GM23338 (cell line): ENCODE measurements around the gene SLC35F1. TPM values are rescaled to one million over a fixed set of nuclear protein-coding genes. Genes with fewer than 3 reads are reported as not detected.

ENCODE experiments used
- ATAC-seq: fragments of 200-7000 bp; cut with Tn5 transposase; 3 replicates; pipeline ENCODE4 v1.9.1; 2020
- DNase-seq: peaks from one replicate; pipeline ENCODE4 v3.0.0-alpha.2; 2015; ENCODE audit warnings: low spot score
- H2AFZ ChIP-seq: fragments of 200-600 bp; sonication (generic); 2 replicates; pipeline ENCODE4 v1.8.0; 2016; ENCODE audit warnings: antibody characterized with exemption, mild to moderate bottlenecking, moderate library complexity
- H3F3A ChIP-seq: fragments of 200-600 bp; sonication (generic); replicated peaks from 2 replicates; pipeline ENCODE4 v1.8.0; 2017; ENCODE audit warnings: antibody characterized with exemption, mixed run types, low read depth
- H3K27ac ChIP-seq: fragments of 200-600 bp; sonication (generic); 2 replicates; pipeline ENCODE4 v1.6.1; 2016; ENCODE audit warnings: low read depth
- H3K27me3 ChIP-seq: fragments of 200-600 bp; sonication (generic); 2 replicates; pipeline ENCODE4 v1.8.0; 2016; ENCODE audit warnings: mild to moderate bottlenecking, mixed run types, moderate library complexity; ENCODE audit not compliant: insufficient read depth
- H3K36me3 ChIP-seq: fragments of 200-600 bp; sonication (generic); 2 replicates; pipeline ENCODE4 v1.8.0; 2016; ENCODE audit warnings: mild to moderate bottlenecking; ENCODE audit not compliant: insufficient read depth
- H3K4me1 ChIP-seq: fragments of 200-600 bp; sonication (generic); 2 replicates; pipeline ENCODE4 v1.8.0; 2016; ENCODE audit warnings: mild to moderate bottlenecking, moderate library complexity; ENCODE audit not compliant: insufficient read depth
- H3K4me2 ChIP-seq: fragments of 200-600 bp; sonication (generic); 2 replicates; pipeline ENCODE4 v1.7.1; 2017; ENCODE audit warnings: mixed run types
- H3K4me3 ChIP-seq: fragments of 200-600 bp; sonication (generic); 2 replicates; pipeline ENCODE4 v1.6.1; 2016; ENCODE audit warnings: mixed run types
- H3K79me2 ChIP-seq: fragments of 200-600 bp; sonication (generic); replicated peaks from 2 replicates; pipeline ENCODE4 v1.8.0; 2017; ENCODE audit warnings: mild to moderate bottlenecking; ENCODE audit not compliant: insufficient read depth
- H3K9me2 ChIP-seq: fragments of 200-600 bp; sonication (generic); 2 replicates; pipeline ENCODE4 v1.8.0; 2017; ENCODE audit not compliant: insufficient read depth
- H4K20me1 ChIP-seq: fragments of 200-600 bp; sonication (generic); replicated peaks from 2 replicates; pipeline ENCODE4 v1.8.0; 2017; ENCODE audit warnings: mild to moderate bottlenecking; ENCODE audit not compliant: insufficient read depth
- H3K27ac Mint-ChIP-seq: 2 replicates; pipeline ENCODE4 v1.8.0; 2020; ENCODE audit warnings: inconsistent platforms, mild to moderate bottlenecking, moderate library complexity, mixed read lengths
- H3K27me3 Mint-ChIP-seq: 3 replicates; pipeline ENCODE4 v1.8.0; 2022; ENCODE audit warnings: low read depth, mild to moderate bottlenecking, moderate library complexity, mixed read lengths, inconsistent platforms; ENCODE audit not compliant: insufficient read depth, poor library complexity
- H3K36me3 Mint-ChIP-seq: 3 replicates; pipeline ENCODE4 v1.8.0; 2021; ENCODE audit warnings: low read depth, mild to moderate bottlenecking, inconsistent platforms, moderate library complexity, mixed read lengths
- H3K4me1 Mint-ChIP-seq: 3 replicates; pipeline ENCODE4 v1.8.0; 2020; ENCODE audit warnings: mild to moderate bottlenecking, inconsistent platforms, mixed read lengths
- H3K4me3 Mint-ChIP-seq: 3 replicates; pipeline ENCODE4 v1.8.0; 2021; ENCODE audit warnings: moderate library complexity, mild to moderate bottlenecking, inconsistent platforms, mixed read lengths
- H3K9me3 Mint-ChIP-seq: 3 replicates; pipeline ENCODE4 v1.8.0; 2020; ENCODE audit warnings: moderate library complexity, mild to moderate bottlenecking, inconsistent platforms, mixed read lengths
- CREB1 ChIP-seq: fragments of 250-450 bp; sonication (Bioruptor Pico); IDR thresholded peaks from 2 replicates; pipeline ENCODE4 v1.5.0; 2020; ENCODE audit warnings: low read depth, mild to moderate bottlenecking, moderate library complexity
- ETS1 ChIP-seq: IDR thresholded peaks from 2 replicates; pipeline ENCODE4 v1.6.1; 2016; ENCODE audit warnings: antibody characterized with exemption
- EZH2 ChIP-seq: fragments of 200-600 bp; sonication (generic); IDR thresholded peaks from one replicate; pipeline ENCODE4 v1.8.0; 2017; ENCODE audit warnings: antibody characterized with exemption, mild to moderate bottlenecking, low read depth; ENCODE audit not compliant: unreplicated experiment
- EZH2phosphoT487 ChIP-seq: fragments of 200-600 bp; sonication (generic); IDR thresholded peaks from one replicate; pipeline ENCODE4 v1.8.1; 2018; ENCODE audit warnings: antibody characterized with exemption; ENCODE audit not compliant: unreplicated experiment
- JUNB ChIP-seq: IDR thresholded peaks from one replicate; pipeline ENCODE4 v1.6.1; 2016; ENCODE audit warnings: antibody characterized with exemption; ENCODE audit not compliant: unreplicated experiment
- NANOG ChIP-seq: IDR thresholded peaks from 2 replicates; pipeline ENCODE4 v1.6.1; 2016; ENCODE audit warnings: antibody characterized with exemption, borderline replicate concordance
- POLR2AphosphoS5 ChIP-seq: IDR thresholded peaks from 2 replicates; pipeline ENCODE4 v1.6.1; 2016; ENCODE audit warnings: antibody characterized with exemption, low read depth
- REST ChIP-seq: IDR thresholded peaks from one replicate; pipeline ENCODE4 v1.6.1; 2018; ENCODE audit warnings: antibody characterized with exemption; ENCODE audit not compliant: unreplicated experiment
- STAT1 ChIP-seq: IDR thresholded peaks from one replicate; pipeline ENCODE4 v1.6.1; 2016; ENCODE audit warnings: antibody characterized with exemption; ENCODE audit not compliant: unreplicated experiment
- ZNF331 ChIP-seq: fragments of 250-450 bp; sonication (Bioruptor Pico); IDR thresholded peaks from 2 replicates; pipeline ENCODE4 v1.5.0; 2020; ENCODE audit warnings: low read depth, mild to moderate bottlenecking, moderate library complexity
- ZNF462 ChIP-seq: fragments of 250-450 bp; sonication (Bioruptor Pico); IDR thresholded peaks from 2 replicates; pipeline ENCODE4 v1.5.0; 2020; ENCODE audit warnings: mild to moderate bottlenecking, moderate library complexity
- polyA plus RNA-seq: library from polyadenylated mRNA; unstranded; fragments of >200 nt; fragmentation: Nextera tagmentation; extraction: Ambion mirVana; gene quantifications from 2 replicates; pipeline ENCODE4 v1.2.1, GENCODE V29; 2016
- total RNA-seq: library from RNA; depleted of rRNA; stranded (reverse); fragments of >200 nt; shearing (Covaris generic); gene quantifications from 2 replicates; pipeline ENCODE4 v1.2.3, GENCODE V29; 2014
- TF ChIP-seq, protein P1 (sequence below), 2 experiments: fragments of 200-600 bp in 1 of 2; sonication (generic) in 1 of 2; conservative IDR thresholded peaks; 2 replicates each; pipeline versions ENCODE4 v1.5.1 to v1.6.1; 2016 to 2017; ENCODE audit warnings: antibody characterized with exemption in 2 of 2, low read depth in 2 of 2, mild to moderate bottlenecking in 2 of 2, moderate library complexity in 1 of 2

SLC35F1 gene
- total and polyA plus RNA-seq, 2 experiments from 2014 or later: 3.0 to 10.3 TPM

DNA sequence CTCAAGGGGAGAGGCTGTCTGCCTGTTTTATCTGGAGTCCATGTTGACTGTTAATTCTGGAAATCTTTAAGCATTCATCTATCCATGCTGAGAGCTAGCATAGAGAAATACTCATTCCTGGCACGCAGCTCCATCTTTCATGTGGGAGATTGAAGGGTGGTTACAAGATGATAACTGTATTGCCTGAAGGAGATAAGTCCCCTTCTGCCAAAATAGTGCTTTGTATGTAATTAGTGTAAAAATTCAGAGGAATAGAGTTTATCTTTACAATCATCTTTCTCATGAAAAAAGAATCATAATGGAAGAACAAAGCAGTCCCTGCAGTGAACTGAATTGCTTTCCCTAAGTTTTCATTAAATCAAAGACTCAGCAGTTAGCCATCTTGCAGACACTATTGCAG lies 256.5 kb downstream of the SLC35F1 start (continued):
- TF ChIP-seq ZNF462 (CRISPR knock-in tag) (no peak), CREB1 (CRISPR knock-in tag) (no peak), EZH2phosphoT487 (no peak)

DNA sequence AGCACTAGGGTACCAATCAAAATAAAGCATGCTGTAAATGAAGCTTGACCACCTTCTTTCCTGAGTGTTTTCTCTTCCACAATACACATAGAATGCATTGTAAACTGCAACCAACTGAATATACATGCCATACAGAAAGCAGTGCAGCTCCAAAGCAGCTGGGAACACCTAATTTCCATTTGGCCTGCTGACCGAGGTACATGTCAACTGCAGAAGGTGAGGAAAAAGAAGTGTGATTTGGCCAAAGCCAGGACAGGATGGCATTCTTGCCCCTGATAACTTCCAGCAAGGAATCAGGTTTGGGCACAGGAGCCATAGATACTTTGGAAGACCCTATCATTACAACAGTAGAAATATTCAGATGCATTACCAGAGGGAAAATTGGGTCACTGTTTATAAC lies 258.4 kb downstream of the SLC35F1 start:
- H2AFZ ChIP-seq: no peak overlapping the region
- Mint-ChIP-seq H3K4me1 (peaks cover 6% of the 10 kb centered on the region), H3K4me3 (no peak overlapping the region), H3K9me3 (no peaks in the 10 kb centered on the region), H3K27ac (no peak overlapping the region), H3K27me3 (no peaks in the 10 kb centered on the region), H3K36me3 (no peaks in the 10 kb centered on the region)
- H3K9me2 ChIP-seq: 0 out of 2 replicates have a peak, but pooled peaks cover 3% of the 10 kb centered on the region
- H3K27ac ChIP-seq: no peak overlapping the region
- ATAC-seq: no peak
- no peak for DNase-seq
- H3K79me2 ChIP-seq: no peaks in the 10 kb centered on the region
- no peaks in the 10 kb centered on the region for H3F3A ChIP-seq
- H4K20me1 ChIP-seq: no peaks in the 10 kb centered on the region
- no peak overlapping the region for H3K4me2 ChIP-seq
- H3K36me3 ChIP-seq: no peaks in the 10 kb centered on the region
- H3K4me1 ChIP-seq: peaks cover under 1% of the 10 kb centered on the region; the same call in 1 of the 2 replicates
- H3K27me3 ChIP-seq: no peaks in the 10 kb centered on the region
- no peak overlapping the region for H3K4me3 ChIP-seq
- TF ChIP-seq ETS1 (no peak), JUNB (no peak), REST (no peak), NANOG (no peak), STAT1 (no peak), CREB1 (CRISPR knock-in tag) (no peak), POLR2AphosphoS5 (no peak), ZNF331 (CRISPR knock-in tag) (no peak), EZH2 (no peak)
- TF ChIP-seq, protein P1, sequence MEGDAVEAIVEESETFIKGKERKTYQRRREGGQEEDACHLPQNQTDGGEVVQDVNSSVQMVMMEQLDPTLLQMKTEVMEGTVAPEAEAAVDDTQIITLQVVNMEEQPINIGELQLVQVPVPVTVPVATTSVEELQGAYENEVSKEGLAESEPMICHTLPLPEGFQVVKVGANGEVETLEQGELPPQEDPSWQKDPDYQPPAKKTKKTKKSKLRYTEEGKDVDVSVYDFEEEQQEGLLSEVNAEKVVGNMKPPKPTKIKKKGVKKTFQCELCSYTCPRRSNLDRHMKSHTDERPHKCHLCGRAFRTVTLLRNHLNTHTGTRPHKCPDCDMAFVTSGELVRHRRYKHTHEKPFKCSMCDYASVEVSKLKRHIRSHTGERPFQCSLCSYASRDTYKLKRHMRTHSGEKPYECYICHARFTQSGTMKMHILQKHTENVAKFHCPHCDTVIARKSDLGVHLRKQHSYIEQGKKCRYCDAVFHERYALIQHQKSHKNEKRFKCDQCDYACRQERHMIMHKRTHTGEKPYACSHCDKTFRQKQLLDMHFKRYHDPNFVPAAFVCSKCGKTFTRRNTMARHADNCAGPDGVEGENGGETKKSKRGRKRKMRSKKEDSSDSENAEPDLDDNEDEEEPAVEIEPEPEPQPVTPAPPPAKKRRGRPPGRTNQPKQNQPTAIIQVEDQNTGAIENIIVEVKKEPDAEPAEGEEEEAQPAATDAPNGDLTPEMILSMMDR (conservative IDR thresholded peaks at IDR 0.05; ENCODE audit: low read depth in 2 of 2): no peak
